ENCODE data around the gene TBC1D32.
A peak's percentile ranks its signal among the peaks of the same experiment; 100 is the strongest.

TBC1D32 gene

GRCh38 chr6:121339639-121340226 lies 5.5 kb upstream of the TBC1D32 start:
- TF ChIP-seq CTCF (conservative IDR thresholded peaks at IDR 0.05) = no peak

GRCh38 chr6:121338956-121339355 lies 4.7 kb upstream of the TBC1D32 start:
- H3K27ac ChIP-seq = no peak overlapping the region
- no peak for TF ChIP-seq CTCF (conservative IDR thresholded peaks at IDR 0.05)

More at GRCh38 chr6:121339639-121340226, 5.5 kb upstream of the TBC1D32 start:
- H3K27ac ChIP-seq = no peak overlapping the region

GRCh38 chr6:121338366-121338765 lies 4.1 kb upstream of the TBC1D32 start:
- no peak for TF ChIP-seq CTCF (conservative IDR thresholded peaks at IDR 0.05)
- no peak overlapping the region for H3K27ac ChIP-seq

- TF ChIP-seq CTCF (conservative IDR thresholded peaks at IDR 0.05) = no peak
Measured at GRCh38 chr6:121335087-121336008, 1.1 kb upstream of the TBC1D32 start.

GRCh38 chr6:121333694-121334093 lies 586 bp downstream of the TBC1D32 start:
- H3K27ac ChIP-seq = peak overlapping the region; percentile 79

More at GRCh38 chr6:121335087-121336008, 1.1 kb upstream of the TBC1D32 start:
- peak overlapping the region; percentile 79 for H3K27ac ChIP-seq

- H3K27ac ChIP-seq = no peak overlapping the region
Measured at GRCh38 chr6:121333196-121333595, 1.1 kb downstream of the TBC1D32 start.

GRCh38 chr6:121330516-121330915 lies 3.8 kb downstream of the TBC1D32 start:
- no peak for TF ChIP-seq CTCF (conservative IDR thresholded peaks at IDR 0.05)
- H3K27ac ChIP-seq = no peak overlapping the region

More at GRCh38 chr6:121333196-121333595, 1.1 kb downstream of the TBC1D32 start:
- no peak for TF ChIP-seq CTCF (conservative IDR thresholded peaks at IDR 0.05)

GRCh38 chr6:121321282-121321681 lies 13.0 kb downstream of the TBC1D32 start:
- TF ChIP-seq CTCF (conservative IDR thresholded peaks at IDR 0.05) = no peak
- no peak overlapping the region for H3K27ac ChIP-seq
